ENCODE measurements around the gene TJP2.

TJP2 gene

GRCh38 chr9:69323861-69324260 is 149.8 kb downstream of the TJP2 start:
- FAIRE-seq (no peak), DNase-seq (ENCODE audit: insufficient read length, low spot score) (no peak)
- TF ChIP-seq, protein P1, sequence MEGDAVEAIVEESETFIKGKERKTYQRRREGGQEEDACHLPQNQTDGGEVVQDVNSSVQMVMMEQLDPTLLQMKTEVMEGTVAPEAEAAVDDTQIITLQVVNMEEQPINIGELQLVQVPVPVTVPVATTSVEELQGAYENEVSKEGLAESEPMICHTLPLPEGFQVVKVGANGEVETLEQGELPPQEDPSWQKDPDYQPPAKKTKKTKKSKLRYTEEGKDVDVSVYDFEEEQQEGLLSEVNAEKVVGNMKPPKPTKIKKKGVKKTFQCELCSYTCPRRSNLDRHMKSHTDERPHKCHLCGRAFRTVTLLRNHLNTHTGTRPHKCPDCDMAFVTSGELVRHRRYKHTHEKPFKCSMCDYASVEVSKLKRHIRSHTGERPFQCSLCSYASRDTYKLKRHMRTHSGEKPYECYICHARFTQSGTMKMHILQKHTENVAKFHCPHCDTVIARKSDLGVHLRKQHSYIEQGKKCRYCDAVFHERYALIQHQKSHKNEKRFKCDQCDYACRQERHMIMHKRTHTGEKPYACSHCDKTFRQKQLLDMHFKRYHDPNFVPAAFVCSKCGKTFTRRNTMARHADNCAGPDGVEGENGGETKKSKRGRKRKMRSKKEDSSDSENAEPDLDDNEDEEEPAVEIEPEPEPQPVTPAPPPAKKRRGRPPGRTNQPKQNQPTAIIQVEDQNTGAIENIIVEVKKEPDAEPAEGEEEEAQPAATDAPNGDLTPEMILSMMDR (IDR thresholded peaks at IDR 0.05; ENCODE audit: insufficient read depth, missing control alignments): no peak

Measured in D721Med (cell line).